Esophagus muscularis mucosa (tissue), 4 donors: ENCODE measurements around the gene SH3BGR. TPM values are rescaled to one million over a fixed set of nuclear protein-coding genes. Genes with fewer than 3 reads are reported as not detected.

Experiments used
- DNase-seq: peaks from one replicate; pipeline ENCODE4 v3.0.0-alpha.2; 2017; ENCODE audit errors: extremely low spot score
- H3K27ac ChIP-seq, 4 donors: fragments of 200-600 bp; sonication (generic); replicated peaks in 1 of 4; 1 replicate in 3 of 4; 2 replicates in 1 of 4; pipeline ENCODE4 v1.5.1; 2016 to 2019; ENCODE audit warnings: mild to moderate bottlenecking in 1 of 4
- H3K27me3 ChIP-seq, 4 donors: fragments of 200-600 bp; sonication (generic); one replicate each; pipeline versions ENCODE4 v1.5.1 to v1.6.0; 2016 to 2019
- H3K36me3 ChIP-seq, 4 donors: fragments of 200-600 bp; sonication (generic); one replicate each; pipeline ENCODE4 v1.5.1; 2016 to 2019
- H3K4me1 ChIP-seq, 4 donors: fragments of 200-600 bp; sonication (generic); one replicate each; pipeline ENCODE4 v1.5.1; 2016 to 2019
- H3K4me3 ChIP-seq, 4 donors: fragments of 200-600 bp; sonication (generic); 1 replicate in 2 of 4; 2 replicates in 2 of 4; pipeline ENCODE4 v1.5.1; 2016 to 2019; ENCODE audit warnings: mild to moderate bottlenecking in 4 of 4, moderate library complexity in 1 of 4
- H3K9me3 ChIP-seq, 4 donors: fragments of 200-600 bp; sonication (generic); 1 replicate in 3 of 4; 2 replicates in 1 of 4; pipeline ENCODE4 v1.5.1; 2016 to 2019
- CTCF ChIP-seq, 3 experiments: fragments of 200-600 bp in 2 of 3; fragments of 450-650 bp in 1 of 3; sonication (generic) in 2 of 3; IDR thresholded peaks; one replicate each; pipeline ENCODE4 v1.5.1; 2017 to 2019; ENCODE audit warnings: antibody characterized with exemption in 3 of 3, mild to moderate bottlenecking in 2 of 3, moderate library complexity in 1 of 3
- EP300 ChIP-seq: sonication (generic); formaldehyde crosslinking; IDR thresholded peaks from one replicate; pipeline ENCODE4 v1.6.1; 2017; ENCODE audit warnings: antibody characterized with exemption
- POLR2A ChIP-seq: fragments of 450-650 bp; IDR thresholded peaks from one replicate; pipeline ENCODE4 v1.6.1; 2017; ENCODE audit warnings: antibody characterized with exemption, moderate library complexity, mild to moderate bottlenecking, low read depth
- POLR2AphosphoS5 ChIP-seq, 2 donors: sonication (generic); formaldehyde crosslinking; IDR thresholded peaks; one replicate each; pipeline ENCODE4 v1.6.1; 2017; ENCODE audit warnings: antibody characterized with exemption in 2 of 2
- WGBS: methylation state at CpG from one replicate; pipeline ENCODE4 v1.1.5; 2018; 5-methylcytosine and 5-hydroxymethylcytosine counted together
- intact Hi-C: fragments of 100-400 bp; cut with DNase I; formaldehyde crosslinking; loops from one replicate; pipeline ENCODE4 v1.15.1; 2023
- total RNA-seq, 4 donors: library from RNA; depleted of rRNA; stranded (reverse); fragments of >200 nt; gene quantifications; one replicate each; pipeline versions ENCODE4 v1.1.0 to v1.2.1, GENCODE V29; 2016

The SH3BGR gene
- total RNA-seq, 4 donors from 2014 or later: 9.7 to 33.9 (median 24.1) TPM

GRCh38 chr21:39503123-39503762, 51.5 kb downstream of the SH3BGR start:
- Histone ChIP-seq H3K36me3 (peaks cover 0 to 8% (median 0%) of the 10 kb centered on the region in 4 donors), H3K27ac (no peak overlapping the region), H3K4me1 (no peaks in the 10 kb centered on the region), H3K4me3 (no peak overlapping the region), H3K27me3 (no peaks in the 10 kb centered on the region), H3K9me3 (no peaks in the 10 kb centered on the region)
- 60% methylated on average over 1 of the region's 1 CpG for WGBS
- no peak for DNase-seq
- TF ChIP-seq EP300 (no peak), POLR2AphosphoS5 (IDR thresholded peaks at IDR 0.05) (no peak), POLR2A (no peak), CTCF (IDR thresholded peaks at IDR 0.05) (no peak)
- intact Hi-C loops: no loop called here

- Histone ChIP-seq H3K9me3 (no peaks in the 10 kb centered on the region), H3K4me3 (no peak overlapping the region), H3K36me3 (peaks cover 0 to 8% (median 0%) of the 10 kb centered on the region in 4 donors), H3K27me3 (no peaks in the 10 kb centered on the region), H3K27ac (no peak overlapping the region), H3K4me1 (no peaks in the 10 kb centered on the region)
- intact Hi-C loops: no loop called here
- DNase-seq: no peak
- 83% methylated on average over 6 of the region's 6 CpGs for whole genome bisulfite sequencing
- TF ChIP-seq CTCF (IDR thresholded peaks at IDR 0.05) (no peak), EP300 (no peak)
Measured at GRCh38 chr21:39504230-39504629, 52.5 kb downstream of the SH3BGR start.

GRCh38 chr21:39510240-39510639, 58.5 kb downstream of the SH3BGR start:
- H3K27me3 ChIP-seq: no peaks in the 10 kb centered on the region
- H3K36me3 ChIP-seq: peaks cover 0 to under 1% (median 0%) of the 10 kb centered on the region in 4 donors
- H3K9me3 ChIP-seq: no peaks in the 10 kb centered on the region
- no peak overlapping the region for H3K27ac ChIP-seq
- no peaks in the 10 kb centered on the region for H3K4me1 ChIP-seq
- intact Hi-C loops: no loop called here
- H3K4me3 ChIP-seq: no peak overlapping the region
- DNase-seq: no peak
- TF ChIP-seq EP300: no peak
- no peak for TF ChIP-seq POLR2A
- TF ChIP-seq POLR2AphosphoS5 (IDR thresholded peaks at IDR 0.05): no peak
- TF ChIP-seq CTCF (IDR thresholded peaks at IDR 0.05): no peak
- WGBS: 95% methylated on average over 1 of the region's 1 CpG

- intact Hi-C loops: no loop called here
- no peaks in the 10 kb centered on the region for H3K4me1 ChIP-seq
- no peaks in the 10 kb centered on the region for H3K9me3 ChIP-seq
- peaks cover 0 to 9% (median 0%) of the 10 kb centered on the region in 4 donors for H3K36me3 ChIP-seq
- no peak overlapping the region for H3K4me3 ChIP-seq
- WGBS: 97% methylated on average over 3 of the region's 3 CpGs
- no peaks in the 10 kb centered on the region for H3K27me3 ChIP-seq
- no peak for DNase-seq
- TF ChIP-seq POLR2AphosphoS5 (IDR thresholded peaks at IDR 0.05) (no peak), CTCF (IDR thresholded peaks at IDR 0.05) (no peak), POLR2A (no peak), EP300 (no peak)
- no peak overlapping the region for H3K27ac ChIP-seq
Measured at GRCh38 chr21:39511102-39511501, 59.3 kb downstream of the SH3BGR start.

GRCh38 chr21:39513735-39514134, 62.0 kb downstream of the SH3BGR start:
- intact Hi-C loops: no loop called here
- Histone ChIP-seq H3K27me3 (no peaks in the 10 kb centered on the region), H3K36me3 (peaks cover 0 to 9% (median 0%) of the 10 kb centered on the region in 4 donors), H3K9me3 (no peaks in the 10 kb centered on the region), H3K27ac (no peak overlapping the region), H3K4me1 (peaks cover 0 to 7% (median 5%) of the 10 kb centered on the region in 4 donors), H3K4me3 (no peak overlapping the region)
- TF ChIP-seq POLR2A (no peak), EP300 (no peak), CTCF (IDR thresholded peaks at IDR 0.05) (no peak), POLR2AphosphoS5 (IDR thresholded peaks at IDR 0.05) (no peak)
- WGBS: 95% methylated on average over 1 of the region's 1 CpG
- DNase-seq: no peak
